HepG2 (cell line): ENCODE measurements around the gene PALM. TPM values are rescaled to one million over a fixed set of nuclear protein-coding genes. Genes with fewer than 3 reads are reported as not detected.
A peak's percentile ranks its signal among the peaks of the same experiment; 100 is the strongest.

Experiments used
- AHDC1 ChIP-seq: sonication (generic); formaldehyde crosslinking; IDR thresholded peaks from 2 replicates; pipeline ENCODE4 v1.5.1; 2020; ENCODE audit warnings: mild to moderate bottlenecking, missing genetic modification reagents, borderline replicate concordance
- CC2D1A ChIP-seq: sonication (generic); formaldehyde crosslinking; IDR thresholded peaks from 2 replicates; pipeline ENCODE4 v1.8.1; 2023; ENCODE audit warnings: mild to moderate bottlenecking, missing genetic modification reagents
- HNRNPLL ChIP-seq: fragments of 200-400 bp; formaldehyde crosslinking; IDR thresholded peaks from 2 replicates; pipeline ENCODE4 v1.6.1; 2017; ENCODE audit warnings: mild to moderate bottlenecking, low read depth, low read length; ENCODE audit not compliant: poor library complexity, severe bottlenecking
- KMT2B ChIP-seq: IDR thresholded peaks from 2 replicates; pipeline ENCODE4 v1.6.1; 2016; ENCODE audit warnings: missing genetic modification reagents, missing compliant biosample characterization
- LBX2 ChIP-seq: sonication (generic); formaldehyde crosslinking; IDR thresholded peaks from 2 replicates; pipeline ENCODE4 v1.5.0; 2020; ENCODE audit warnings: missing genetic modification reagents, mild to moderate bottlenecking, borderline replicate concordance
- PHF5A ChIP-seq: IDR thresholded peaks from one replicate; pipeline ENCODE4 v1.6.1; 2018; ENCODE audit warnings: low read depth, missing genetic modification reagents; ENCODE audit not compliant: unreplicated experiment
- PPARG ChIP-seq: conservative IDR thresholded peaks from 2 replicates; pipeline ENCODE4 v1.6.1; 2016; ENCODE audit warnings: missing biosample characterization, missing genetic modification reagents
- TRAFD1 ChIP-seq: sonication (generic); formaldehyde crosslinking; IDR thresholded peaks from 2 replicates; pipeline ENCODE4 v1.5.1; 2020; ENCODE audit warnings: missing genetic modification reagents, mild to moderate bottlenecking, borderline replicate concordance
- UBTF ChIP-seq: sonication (generic); formaldehyde crosslinking; IDR thresholded peaks from 2 replicates; pipeline ENCODE4 v1.4.0; 2020; ENCODE audit warnings: mild to moderate bottlenecking, missing genetic modification reagents
- ZNF10 ChIP-seq: sonication (generic); formaldehyde crosslinking; IDR thresholded peaks from 2 replicates; pipeline ENCODE4 v1.4.0; 2020; ENCODE audit warnings: mild to moderate bottlenecking, low read depth, missing genetic modification reagents, borderline replicate concordance
- ZNF235 ChIP-seq: sonication (generic); formaldehyde crosslinking; IDR thresholded peaks from 2 replicates; pipeline ENCODE4 v1.8.1; 2023; ENCODE audit warnings: mild to moderate bottlenecking, missing genetic modification reagents, borderline replicate concordance
- ZNF296 ChIP-seq: sonication (generic); formaldehyde crosslinking; conservative IDR thresholded peaks from 2 replicates; pipeline ENCODE4 v1.5.0; 2020; ENCODE audit warnings: mild to moderate bottlenecking, missing genetic modification reagents
- ZNF383 ChIP-seq: sonication (generic); formaldehyde crosslinking; IDR thresholded peaks from 2 replicates; pipeline ENCODE4 v1.4.0; 2020; ENCODE audit warnings: missing genetic modification reagents, mild to moderate bottlenecking, borderline replicate concordance
- ZNF691 ChIP-seq: sonication (generic); formaldehyde crosslinking; IDR thresholded peaks from 2 replicates; pipeline ENCODE4 v1.4.0; 2020; ENCODE audit warnings: missing genetic modification reagents, low read depth, mild to moderate bottlenecking, borderline replicate concordance
- ZSCAN22 ChIP-seq: sonication (generic); formaldehyde crosslinking; IDR thresholded peaks from 2 replicates; pipeline ENCODE4 v1.4.0; 2020; ENCODE audit warnings: mild to moderate bottlenecking, missing genetic modification reagents
- polyA plus RNA-seq, 8 experiments: library from polyadenylated mRNA; depleted of rRNA in 3 of 8; stranded (reverse) in 7 of 8; unstranded in 1 of 8; fragments of >200 nt; fragmentation: Illumina TruSeq in 4 of 8; extraction: Trizol in 4 of 8; gene quantifications; 2 replicates each; pipeline versions ENCODE4 v1.2.1 to v1.2.3, GENCODE V29; 2011 to 2016; ENCODE audit warnings: low read depth in 4 of 8, missing spikeins in 1 of 8, mixed read lengths in 1 of 8; ENCODE audit not compliant: insufficient read depth in 1 of 8
- total RNA-seq, 5 experiments: library from RNA; depleted of rRNA; stranded (reverse); fragments of >200 nt; fragmentation: Illumina TruSeq; extraction: Trizol; gene quantifications; 2 replicates each; pipeline ENCODE4 v1.2.3, GENCODE V29; 2016; ENCODE audit warnings: low read depth in 1 of 5

Gene PALM
- total and polyA plus RNA-seq, 2 of the 13 experiments (the other 11 are each of a cell fraction or from before 2014, with no cell fraction given): 4.0 to 9.7 TPM

GRCh38 chr19:662962-663681 is 45.6 kb upstream of the PALM start, which contains the start of gene RNF126 (continued):
- no peak for TF ChIP-seq TRAFD1 (CRISPR knock-in tag)
- TF ChIP-seq CC2D1A: no peak
- TF ChIP-seq PHF5A (CRISPR knock-in tag): no peak
- TF ChIP-seq KMT2B (CRISPR knock-in tag): no peak
- no peak for TF ChIP-seq PPARG (CRISPR knock-in tag)
- no peak for TF ChIP-seq AHDC1 (CRISPR knock-in tag)
- no peak for TF ChIP-seq ZNF383 (CRISPR knock-in tag)
- TF ChIP-seq HNRNPLL: peak; percentile 88
- TF ChIP-seq ZNF235 (CRISPR knock-in tag): no peak
- no peak for TF ChIP-seq ZSCAN22 (CRISPR knock-in tag)
- TF ChIP-seq ZNF10 (CRISPR knock-in tag): peak; percentile 100
- no peak for TF ChIP-seq LBX2 (CRISPR knock-in tag)
- no peak; the same call in 1 of the 2 replicates for TF ChIP-seq UBTF (CRISPR knock-in tag)
- TF ChIP-seq ZNF296 (CRISPR knock-in tag): no peak
- TF ChIP-seq ZNF691 (CRISPR knock-in tag): peak; percentile 11; the same call in 1 of the 2 replicates
